SKM-1 treated with dmso at 0.1 percent for 144 hours (cell line): Measurements from ENCODE around the gene MFAP3L.

Experiments
- DNase-seq: peaks from one replicate; lab custom pipeline; 2025; ENCODE audit not compliant: unreplicated experiment; lab: John Stamatoyannopoulos, UW

The MFAP3L gene

DNA sequence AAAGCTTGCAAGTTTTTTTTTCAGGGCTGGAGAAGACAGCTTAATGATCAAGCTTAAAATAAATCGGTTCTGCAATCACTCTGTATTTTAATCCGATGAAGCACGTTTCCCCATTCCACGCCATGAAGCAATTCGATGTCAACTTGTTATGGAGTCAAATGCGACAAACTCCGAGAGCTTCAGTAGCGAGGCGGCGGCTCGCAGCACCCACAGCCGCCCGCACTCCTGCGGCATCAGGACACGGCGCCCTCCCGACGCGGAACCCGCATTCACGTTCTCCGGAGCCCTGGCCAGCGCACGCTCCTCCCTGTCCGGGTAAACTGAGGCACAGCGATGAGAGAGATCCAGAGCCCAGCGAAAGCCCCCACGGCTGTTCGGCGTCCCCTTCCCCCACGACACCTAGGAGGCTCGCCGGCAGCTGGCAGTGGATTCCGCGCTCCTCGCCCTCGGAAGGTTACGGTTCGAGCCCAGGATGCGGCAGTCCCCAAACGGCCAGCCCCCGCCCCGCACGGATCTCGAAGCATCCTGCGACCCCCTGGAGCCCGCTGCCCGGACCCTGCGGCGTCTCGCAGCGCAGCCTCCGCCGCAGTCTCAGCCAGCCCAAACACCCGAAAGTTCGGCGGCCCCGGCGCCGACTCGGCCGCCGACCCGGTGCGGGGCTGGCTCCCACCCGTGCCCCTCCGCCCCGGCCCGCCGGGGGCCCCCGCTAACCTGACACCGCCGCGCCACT lies 507 bp downstream of the MFAP3L start:
- no peak for DNase-seq

DNA sequence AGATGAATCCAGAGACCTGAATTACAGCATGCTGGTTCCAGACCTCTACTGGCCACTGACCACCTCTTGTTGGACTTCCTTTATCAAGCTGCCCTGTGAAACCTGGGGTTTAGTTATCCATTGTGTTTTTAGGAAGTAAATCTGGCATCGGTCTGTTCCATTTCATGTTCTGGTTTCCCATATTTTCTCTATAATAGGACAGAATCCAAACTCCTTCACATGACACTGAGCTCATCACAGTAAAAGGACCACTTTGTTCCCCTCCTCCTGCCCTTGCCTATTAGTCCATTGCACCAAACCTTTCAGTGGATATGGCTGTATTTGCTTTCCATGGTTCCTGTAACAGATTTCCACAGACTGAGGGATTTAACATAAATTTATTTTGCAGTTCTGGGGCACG lies 4.0 kb downstream of the MFAP3L start:
- DNase-seq: no peak

GRCh38 chr4:170017252-170017651 lies 8.9 kb downstream of the MFAP3L start:
- no peak for DNase-seq

- no peak for DNase-seq
These were observed 10.9 kb downstream of the MFAP3L start for GRCh38 chr4:170015285-170015684.

DNA sequence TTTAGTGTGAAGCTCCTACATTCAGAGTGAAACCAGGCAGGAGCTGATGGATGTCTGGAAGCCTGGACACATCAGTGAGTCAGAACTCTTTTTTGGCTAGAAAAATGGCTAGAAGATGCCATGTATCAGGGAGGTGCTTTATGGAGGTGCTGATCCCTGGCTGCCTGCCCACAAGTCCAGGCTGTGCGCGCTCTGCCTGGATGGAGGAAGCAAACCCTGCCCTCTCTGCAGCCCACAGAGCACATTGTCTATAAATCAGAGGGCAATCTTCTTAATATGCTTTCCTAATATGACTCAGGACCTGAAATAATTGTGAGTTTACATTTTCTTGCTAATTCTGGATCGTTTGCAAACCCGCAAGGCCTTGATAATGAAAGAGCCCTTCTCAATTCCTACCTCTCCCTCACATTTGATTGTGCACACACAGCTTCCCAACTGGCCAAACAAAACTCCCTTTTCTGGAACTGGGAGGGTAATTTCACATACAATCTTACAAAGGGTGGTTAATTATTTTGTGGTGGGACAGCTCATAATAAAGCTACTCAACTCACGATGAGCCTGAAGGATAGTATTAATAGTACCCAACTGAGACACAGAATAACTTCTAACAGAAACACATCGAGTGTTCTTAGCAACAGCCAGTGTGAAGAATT lies 11.7 kb downstream of the MFAP3L start:
- DNase-seq: no peak

- no peak for DNase-seq
These were observed 13.6 kb downstream of the MFAP3L start for GRCh38 chr4:170012629-170012958.

GRCh38 chr4:170011921-170012628 lies 14.1 kb downstream of the MFAP3L start:
- DNase-seq: peak; percentile 73

- no peak for DNase-seq
These were observed 16.9 kb downstream of the MFAP3L start for GRCh38 chr4:170009291-170009690.

GRCh38 chr4:170008801-170009200 lies 17.4 kb downstream of the MFAP3L start:
- DNase-seq: no peak

GRCh38 chr4:170008371-170008770 lies 17.8 kb downstream of the MFAP3L start:
- no peak for DNase-seq

GRCh38 chr4:170007113-170007512 lies 19.1 kb downstream of the MFAP3L start:
- peak; percentile 69 for DNase-seq

DNA sequence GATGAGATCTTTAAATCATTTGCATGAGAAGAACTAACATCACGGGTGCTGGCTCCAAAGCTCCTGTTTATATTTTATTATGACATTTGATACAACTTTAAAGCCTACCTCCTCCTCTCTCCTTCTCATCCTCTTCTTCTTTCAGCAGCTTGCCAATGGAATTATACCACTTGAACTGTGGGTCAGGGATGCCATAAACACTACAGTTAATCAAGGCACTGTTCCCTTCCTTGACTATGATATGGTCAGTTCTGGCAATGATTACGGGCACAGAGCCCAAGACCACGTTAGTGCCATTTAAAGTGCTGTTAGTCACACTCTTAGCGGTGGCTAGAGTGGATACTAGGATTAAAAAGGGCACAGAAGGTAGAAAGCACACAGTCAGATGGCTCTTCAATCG lies 20.7 kb downstream of the MFAP3L start:
- no peak for DNase-seq

- no peak for DNase-seq
These were observed 21.4 kb downstream of the MFAP3L start for GRCh38 chr4:170004651-170005295.

DNA sequence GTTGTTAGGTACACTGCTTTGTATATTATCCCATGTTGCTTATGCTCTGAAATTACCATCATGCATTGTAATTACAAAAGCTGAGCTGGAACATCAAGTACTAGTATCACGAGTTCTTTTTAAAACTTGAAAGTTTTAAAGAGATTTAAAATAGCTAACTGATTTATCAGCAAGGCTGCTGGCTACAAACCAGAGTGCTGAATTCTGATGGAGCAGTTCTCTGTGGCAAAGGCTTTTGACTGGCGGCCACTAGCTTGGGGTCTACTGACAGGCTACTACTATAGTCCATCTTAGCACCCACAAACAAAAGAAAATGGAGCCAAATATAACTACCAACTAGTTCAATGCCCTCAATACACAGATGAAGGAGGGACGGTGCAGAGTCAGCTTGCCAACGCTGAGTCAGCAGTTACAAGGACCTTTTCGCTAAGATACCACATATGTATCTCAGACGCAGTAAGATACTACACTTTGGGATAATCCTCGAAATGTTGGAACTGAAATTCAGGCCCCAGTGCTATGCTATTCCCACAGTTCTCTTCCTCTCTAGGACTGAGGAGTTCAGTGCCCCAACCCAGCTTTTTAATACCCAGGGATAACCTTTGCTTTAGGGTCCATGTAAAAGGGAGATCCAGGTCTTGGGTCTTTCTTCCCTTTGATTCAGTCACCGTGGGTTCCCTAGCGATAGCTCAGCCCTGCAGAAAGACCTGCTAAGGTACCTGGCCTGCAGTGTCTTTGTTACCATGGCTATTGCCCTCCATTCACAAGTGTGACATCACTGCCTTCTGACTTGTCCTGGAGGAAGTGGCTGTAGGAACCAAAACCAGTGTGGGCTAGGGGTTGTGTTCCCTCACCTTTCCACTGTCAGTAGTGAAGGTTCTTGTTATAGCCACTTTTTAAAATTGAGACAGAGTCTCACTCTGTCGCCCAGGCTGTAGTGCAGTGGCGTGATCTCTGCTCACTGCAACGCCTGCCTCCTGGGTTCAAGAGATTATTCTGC lies 22.8 kb downstream of the MFAP3L start:
- DNase-seq: no peak

DNA sequence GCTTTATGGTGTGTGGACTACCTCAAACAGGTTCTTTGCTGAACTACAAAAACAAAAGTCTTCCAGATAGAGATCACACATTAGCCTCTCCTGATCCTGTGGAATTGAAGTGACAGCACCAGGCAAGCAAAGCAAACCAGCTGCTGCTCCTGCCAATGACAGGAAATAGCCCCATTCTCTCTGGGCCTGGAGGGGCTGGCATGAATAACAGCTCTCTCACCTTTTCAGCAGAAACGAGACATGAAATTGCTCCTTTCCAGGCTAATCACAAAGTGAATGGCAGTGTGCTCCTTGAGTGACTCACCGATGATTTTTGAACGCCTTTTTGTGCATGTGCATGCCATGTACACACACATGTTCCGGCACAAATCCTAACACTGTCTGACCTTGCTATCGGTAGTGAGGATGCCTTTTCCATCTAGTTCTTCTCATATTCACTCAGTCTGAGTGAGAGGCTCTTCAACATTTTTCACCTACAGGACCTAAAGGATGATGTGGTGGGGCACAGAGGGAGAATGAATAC lies 24.4 kb downstream of the MFAP3L start:
- no peak for DNase-seq

DNA sequence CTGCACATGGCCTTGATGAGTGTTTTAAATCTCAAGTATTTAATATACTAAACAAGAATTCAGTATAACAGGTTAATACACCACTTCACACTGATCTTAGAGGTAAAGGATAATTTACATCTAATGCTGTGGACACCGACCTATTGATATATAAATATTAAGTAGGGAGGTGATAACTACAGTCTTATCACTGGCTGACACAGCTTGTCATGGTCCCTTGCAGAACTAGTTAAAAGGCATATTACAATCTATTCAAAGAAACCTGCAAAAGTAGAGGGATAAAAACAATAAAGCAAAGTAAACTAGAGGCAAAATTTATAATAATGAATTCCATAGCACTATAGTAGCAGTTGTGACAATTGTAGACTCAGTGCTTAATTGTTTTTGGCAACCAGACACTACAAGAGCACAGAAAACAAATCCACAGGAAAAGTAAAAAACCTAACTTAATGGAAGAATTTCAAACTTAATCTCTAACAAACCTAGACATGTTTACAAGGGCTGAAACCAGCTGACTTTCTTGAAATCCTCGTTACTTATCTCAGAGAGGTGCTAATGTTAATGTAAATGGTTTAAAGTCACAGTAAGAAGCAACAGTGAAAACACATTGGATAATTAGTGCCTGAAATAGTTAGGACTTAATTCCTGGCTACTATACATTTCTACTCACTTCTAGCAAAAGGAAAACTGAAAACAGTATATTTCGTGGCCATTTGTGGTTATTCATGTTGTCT lies 25.0 kb downstream of the MFAP3L start:
- DNase-seq: no peak

- no peak for DNase-seq
These were observed 26.3 kb downstream of the MFAP3L start for GRCh38 chr4:169999923-170000322.

GRCh38 chr4:169998981-169999380 lies 27.2 kb downstream of the MFAP3L start:
- DNase-seq: no peak

DNA sequence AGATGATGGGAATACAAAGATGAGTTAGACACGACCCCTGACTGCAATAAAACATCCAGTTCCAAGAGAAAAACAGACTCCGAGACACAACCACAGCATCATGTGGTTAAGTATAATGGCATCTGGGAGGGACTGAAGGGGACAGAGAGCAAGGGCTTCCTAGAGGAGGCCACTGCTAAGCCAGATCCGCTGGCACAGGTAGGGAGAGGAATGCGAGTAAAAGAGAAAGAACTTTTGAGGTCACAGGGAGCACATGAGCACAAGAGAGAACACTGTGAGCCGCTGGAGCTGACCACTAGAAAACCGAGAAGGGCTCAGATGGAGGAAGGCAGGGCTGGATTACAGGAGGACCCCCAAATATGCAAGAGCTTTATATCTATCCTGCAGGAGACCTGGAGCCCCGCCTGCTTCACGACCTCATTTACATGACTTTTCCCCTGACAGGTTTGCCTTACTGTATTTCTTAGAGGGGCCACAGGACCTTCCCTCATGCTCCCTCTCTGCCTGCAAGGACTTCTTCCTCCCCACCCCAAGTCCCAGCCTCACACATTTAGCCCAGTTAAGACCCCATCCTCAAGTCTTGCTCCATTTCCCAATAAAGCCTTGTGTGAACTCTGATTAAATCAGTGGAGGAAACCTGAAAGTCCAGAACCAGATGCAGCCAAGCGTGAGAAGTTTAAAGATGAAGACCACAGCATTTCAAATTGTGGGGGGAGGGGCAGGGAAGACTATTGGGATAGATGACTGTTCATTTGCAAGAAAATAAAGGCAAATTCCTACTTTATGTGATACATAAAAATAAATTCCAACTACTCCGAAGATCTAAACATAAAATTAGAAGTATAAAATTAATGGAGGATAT lies 29.6 kb downstream of the MFAP3L start:
- no peak for DNase-seq
